Esophagus squamous epithelium (tissue), 5 donors: ENCODE data around the gene ANKRD44. TPM values are rescaled to one million over a fixed set of nuclear protein-coding genes. Genes with fewer than 3 reads are reported as not detected.
A peak's percentile ranks its signal among the peaks of the same experiment; 100 is the strongest.

Source experiments
- DNase-seq: peaks from one replicate; lab custom pipeline; 2025; lab: John Stamatoyannopoulos, UW
- H3K27ac ChIP-seq, 4 donors: fragments of 200-600 bp; sonication (generic); one replicate each; pipeline ENCODE4 v1.5.1; 2016 to 2019; ENCODE audit warnings: mild to moderate bottlenecking in 1 of 4
- H3K27me3 ChIP-seq, 4 donors: fragments of 200-600 bp; sonication (generic); 1 replicate in 3 of 4; 2 replicates in 1 of 4; pipeline versions ENCODE4 v1.5.1 to v1.6.0; 2017 to 2021; ENCODE audit warnings: antibody characterized with exemption in 1 of 4
- H3K36me3 ChIP-seq, 3 donors: fragments of 200-600 bp; sonication (generic); one replicate each; pipeline ENCODE4 v1.5.1; 2016 to 2019
- H3K4me1 ChIP-seq, 3 donors: fragments of 200-600 bp; sonication (generic); one replicate each; pipeline ENCODE4 v1.5.1; 2017 to 2019
- H3K4me3 ChIP-seq, 4 donors: fragments of 200-600 bp; sonication (generic); 1 replicate in 3 of 4; 2 replicates in 1 of 4; pipeline ENCODE4 v1.5.1; 2016 to 2019; ENCODE audit warnings: mild to moderate bottlenecking in 2 of 4, moderate library complexity in 1 of 4
- H3K9me3 ChIP-seq, 3 donors: fragments of 200-600 bp; sonication (generic); one replicate each; pipeline ENCODE4 v1.5.1; 2016 to 2019
- CTCF ChIP-seq, 6 experiments: fragments of 450-650 bp in 4 of 6; fragments of 200-600 bp in 2 of 6; sonication (generic) in 2 of 6; IDR thresholded peaks; one replicate each; pipeline ENCODE4 v1.5.1; 2016 to 2019; ENCODE audit warnings: antibody characterized with exemption in 6 of 6, mild to moderate bottlenecking in 4 of 6, moderate library complexity in 4 of 6
- POLR2A ChIP-seq, 4 donors: fragments of 450-650 bp; IDR thresholded peaks; one replicate each; pipeline ENCODE4 v1.6.1; 2017; ENCODE audit warnings: antibody characterized with exemption in 4 of 4, mild to moderate bottlenecking in 4 of 4, moderate library complexity in 3 of 4
- WGBS, 2 donors: methylation state at CpG; one replicate each; pipeline ENCODE4 v1.1.5; 2018; 5-methylcytosine and 5-hydroxymethylcytosine counted together
- intact Hi-C: fragments of 100-400 bp; cut with DNase I; formaldehyde crosslinking; loops from one replicate; pipeline ENCODE4 v1.15.0; 2022
- total RNA-seq, 4 donors: library from RNA; depleted of rRNA; stranded (reverse); fragments of >200 nt; gene quantifications; one replicate each; pipeline ENCODE4 v1.1.0, GENCODE V29; 2016
- donor health status: DM: yes; HTN: yes; CAD: no.

ANKRD44 gene
- total RNA-seq, 4 donors from 2014 or later = 4.5 to 54.0 (median 11.4) TPM

- H3K27me3 ChIP-seq = no peaks in the 10 kb centered on the region
- H3K27ac ChIP-seq = peak overlapping the region in 2 of 4 donors; percentile 0 to 45
- no peaks in the 10 kb centered on the region for H3K9me3 ChIP-seq
- peaks cover 0 to 54% (median 9%) of the 10 kb centered on the region in 3 donors for H3K4me1 ChIP-seq
- intact Hi-C loops = no loop called here
- H3K36me3 ChIP-seq = no peaks in the 10 kb centered on the region
- peak; percentile 45 for DNase-seq
- 52 to 57% methylated on average over 12 of the region's 12 CpGs for WGBS, 2 donors
- peak overlapping the region in 1 of 4 donors; percentile 26 for H3K4me3 ChIP-seq
- TF ChIP-seq CTCF (IDR thresholded peaks at IDR 0.05) (no peak), POLR2A (IDR thresholded peaks at IDR 0.05) (peak in 1 of 4 donors; percentile 50)
These were observed 111.7 kb downstream of the ANKRD44 start for GRCh38 chr2:197198890-197199289.

GRCh38 chr2:197197895-197198311, 112.7 kb downstream of the ANKRD44 start:
- H3K4me3 ChIP-seq = no peak overlapping the region
- intact Hi-C loops = no loop called here
- H3K36me3 ChIP-seq = no peaks in the 10 kb centered on the region
- no peak for DNase-seq
- H3K9me3 ChIP-seq = no peaks in the 10 kb centered on the region
- no peaks in the 10 kb centered on the region for H3K27me3 ChIP-seq
- no peak for TF ChIP-seq POLR2A (IDR thresholded peaks at IDR 0.05)
- no peak for TF ChIP-seq CTCF (IDR thresholded peaks at IDR 0.05)
- 52 to 81% methylated on average over 4 of the region's 4 CpGs for WGBS, 2 donors
- H3K4me1 ChIP-seq = peaks cover 0 to 54% (median 9%) of the 10 kb centered on the region in 3 donors
- H3K27ac ChIP-seq = peak overlapping the region in 3 of 4 donors; percentile 0 to 45 (median 23)

- peaks cover 0 to 49% (median 9%) of the 10 kb centered on the region in 3 donors for H3K4me1 ChIP-seq
- DNase-seq = no peak
- H3K36me3 ChIP-seq = no peaks in the 10 kb centered on the region
- H3K9me3 ChIP-seq = no peaks in the 10 kb centered on the region
- no peaks in the 10 kb centered on the region for H3K27me3 ChIP-seq
- no peak overlapping the region for H3K4me3 ChIP-seq
- intact Hi-C loops = no loop called here
- TF ChIP-seq POLR2A (IDR thresholded peaks at IDR 0.05) (no peak), CTCF (IDR thresholded peaks at IDR 0.05) (no peak)
- H3K27ac ChIP-seq = no peak overlapping the region
- 10 to 22% methylated on average over 1 to 2 of the region's 2 CpGs for WGBS, 2 donors
These were observed 113.9 kb downstream of the ANKRD44 start for GRCh38 chr2:197196541-197197180.

GRCh38 chr2:197195518-197195917, 115.1 kb downstream of the ANKRD44 start:
- no peak for TF ChIP-seq CTCF (IDR thresholded peaks at IDR 0.05)
- TF ChIP-seq POLR2A (IDR thresholded peaks at IDR 0.05) = no peak
- Histone ChIP-seq H3K27me3 (no peaks in the 10 kb centered on the region), H3K9me3 (no peaks in the 10 kb centered on the region), H3K4me3 (no peak overlapping the region), H3K36me3 (no peaks in the 10 kb centered on the region), H3K4me1 (peaks cover 0 to 45% (median 9%) of the 10 kb centered on the region in 3 donors), H3K27ac (no peak overlapping the region)
- no peak for DNase-seq
- WGBS, 2 donors = 18 to 40% methylated on average over 3 of the region's 3 CpGs
- intact Hi-C loops = no loop called here

GRCh38 chr2:197191940-197192322, 118.6 kb downstream of the ANKRD44 start:
- Histone ChIP-seq H3K4me1 (peaks cover 0 to 37% (median 5%) of the 10 kb centered on the region in 3 donors), H3K27me3 (no peaks in the 10 kb centered on the region), H3K4me3 (no peak overlapping the region), H3K36me3 (no peaks in the 10 kb centered on the region), H3K9me3 (no peaks in the 10 kb centered on the region), H3K27ac (no peak overlapping the region)
- 68 to 84% methylated on average over 2 of the region's 2 CpGs for WGBS, 2 donors
- TF ChIP-seq CTCF (IDR thresholded peaks at IDR 0.05) (no peak), POLR2A (IDR thresholded peaks at IDR 0.05) (no peak)
- no peak for DNase-seq
- intact Hi-C loops = no loop called here
